ENCODE results near the gene LMNA.

- TF ChIP-seq, protein P1, sequence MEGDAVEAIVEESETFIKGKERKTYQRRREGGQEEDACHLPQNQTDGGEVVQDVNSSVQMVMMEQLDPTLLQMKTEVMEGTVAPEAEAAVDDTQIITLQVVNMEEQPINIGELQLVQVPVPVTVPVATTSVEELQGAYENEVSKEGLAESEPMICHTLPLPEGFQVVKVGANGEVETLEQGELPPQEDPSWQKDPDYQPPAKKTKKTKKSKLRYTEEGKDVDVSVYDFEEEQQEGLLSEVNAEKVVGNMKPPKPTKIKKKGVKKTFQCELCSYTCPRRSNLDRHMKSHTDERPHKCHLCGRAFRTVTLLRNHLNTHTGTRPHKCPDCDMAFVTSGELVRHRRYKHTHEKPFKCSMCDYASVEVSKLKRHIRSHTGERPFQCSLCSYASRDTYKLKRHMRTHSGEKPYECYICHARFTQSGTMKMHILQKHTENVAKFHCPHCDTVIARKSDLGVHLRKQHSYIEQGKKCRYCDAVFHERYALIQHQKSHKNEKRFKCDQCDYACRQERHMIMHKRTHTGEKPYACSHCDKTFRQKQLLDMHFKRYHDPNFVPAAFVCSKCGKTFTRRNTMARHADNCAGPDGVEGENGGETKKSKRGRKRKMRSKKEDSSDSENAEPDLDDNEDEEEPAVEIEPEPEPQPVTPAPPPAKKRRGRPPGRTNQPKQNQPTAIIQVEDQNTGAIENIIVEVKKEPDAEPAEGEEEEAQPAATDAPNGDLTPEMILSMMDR (IDR thresholded peaks at IDR 0.05; ENCODE audit: low read depth, low read length, poor library complexity, severe bottlenecking), result no peak
- no peak for TF ChIP-seq EZH2phosphoT487 (IDR thresholded peaks at IDR 0.05; ENCODE audit: borderline replicate concordance, low read length)
Measured at GRCh38 chr1:156075775-156076204, 38.7 kb upstream of the LMNA start.
